ENCODE measurements around the gene HCN2.

GRCh38 chr19:573519-573825 lies 16.2 kb upstream of the HCN2 start:
- TF ChIP-seq CTCF (conservative IDR thresholded peaks at IDR 0.05; ENCODE audit: low read length) (no peak), EZH2phosphoT487 (IDR thresholded peaks at IDR 0.05; ENCODE audit: borderline replicate concordance, low read depth, low read length) (no peak)

Measured in OCI-LY7 (cell line).